Measurements from ENCODE around the gene CDC25C.
"Not testable (repeated sequence)": the region's sequence is repeated elsewhere in the genome, so short reads cannot be mapped to it uniquely, and the experiment has no call there.

The CDC25C gene

DNA sequence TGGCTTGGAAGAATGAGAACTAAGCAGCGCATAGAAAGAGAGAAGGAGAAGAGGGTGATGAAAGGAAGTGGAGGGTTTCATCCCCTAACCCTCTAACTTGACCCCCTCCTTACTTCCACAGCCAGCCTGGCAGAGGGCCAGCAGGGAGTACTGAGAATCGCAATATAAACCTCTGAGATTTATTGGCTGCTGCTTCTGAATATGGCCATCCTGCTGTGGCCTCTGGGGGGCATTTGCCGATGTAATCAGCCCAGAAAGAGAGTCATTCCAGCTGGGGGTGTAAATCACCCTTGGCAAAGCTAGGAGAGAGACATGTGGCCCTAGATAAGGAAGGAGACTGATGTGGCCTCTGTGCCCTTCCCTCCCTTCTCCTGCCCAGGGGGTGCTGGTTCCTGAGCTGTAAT lies 56.2 kb downstream of the CDC25C start:
- DNase-seq = no peak

DNA sequence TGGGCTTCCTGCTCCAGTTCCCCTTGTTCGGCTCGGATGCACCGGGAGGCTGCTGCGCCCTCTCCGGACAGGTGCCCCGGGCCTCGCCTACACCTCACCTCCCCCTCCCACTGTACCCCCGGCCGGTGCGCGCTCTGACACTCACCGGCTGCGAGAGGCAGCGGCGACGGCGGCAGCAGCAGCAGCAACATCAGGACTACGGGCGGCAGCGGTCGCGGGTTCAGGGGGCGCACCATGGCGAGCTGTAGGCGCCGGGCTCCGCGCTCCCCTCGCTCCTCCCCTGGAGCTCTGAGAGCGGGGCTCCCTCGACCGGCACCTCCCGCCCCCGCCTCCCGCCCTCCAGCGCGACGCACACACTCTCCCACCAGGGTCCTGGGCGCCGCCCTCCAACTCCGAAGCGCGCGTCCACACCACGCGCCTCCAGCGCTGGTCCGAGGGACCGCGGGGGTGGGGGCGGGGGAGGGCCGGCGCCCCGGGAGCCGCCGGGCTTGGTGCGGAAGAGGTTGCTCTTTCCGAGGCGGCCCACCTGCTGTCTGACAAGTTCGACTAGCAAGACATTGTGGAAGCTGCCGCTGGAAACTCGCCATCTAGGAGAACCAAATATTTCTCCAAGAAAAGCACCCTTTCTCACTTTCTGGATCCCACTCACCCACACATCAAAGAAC lies 57.3 kb downstream of the CDC25C start, which contains the start of gene GFRA3:
Gene GFRA3 (minus strand): TSS at position 433 of the 665 bp plus-strand sequence. CDS start 197 bp downstream, at position 236.
- peak in 1 of 14 donors; percentile 40 for DNase-seq

DNA sequence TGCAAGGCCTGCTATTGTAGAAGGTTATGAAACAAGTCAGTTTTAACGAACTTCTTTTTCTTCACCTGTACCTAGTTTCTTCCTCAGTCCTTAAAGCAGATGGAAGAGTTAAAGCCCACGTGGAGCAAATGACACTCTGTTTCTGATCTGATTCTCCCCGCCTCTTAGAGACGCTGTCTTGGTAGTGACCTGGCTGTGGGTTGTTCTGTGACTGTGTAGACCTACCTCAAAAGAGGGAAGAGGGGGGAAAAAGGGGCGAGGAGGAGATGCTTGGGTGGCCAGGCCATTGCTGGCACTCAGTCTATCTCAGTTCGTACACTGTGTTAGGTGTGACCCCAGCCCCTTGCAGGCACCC lies 57.8 kb downstream of the CDC25C start:
- peak in 1 of 14 donors; percentile 41 for DNase-seq

DNA sequence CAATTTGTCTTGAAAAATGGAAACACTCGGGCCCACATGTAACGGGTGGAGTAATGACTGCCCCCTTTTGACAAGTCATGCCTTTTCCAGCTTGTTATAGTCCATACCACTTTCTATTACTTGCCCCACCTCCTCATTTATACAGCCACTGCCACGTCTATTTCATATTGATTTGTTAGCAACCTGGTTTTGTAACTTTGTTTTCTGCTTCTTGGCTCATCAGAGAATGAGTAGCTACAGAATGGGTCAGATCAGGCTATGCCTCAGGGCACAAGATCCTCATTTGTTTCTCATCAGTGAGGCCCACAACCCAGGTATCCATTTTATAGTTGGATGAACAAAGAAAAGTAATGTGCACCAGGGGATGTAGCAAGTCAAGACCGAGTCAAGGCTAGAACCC lies 58.9 kb downstream of the CDC25C start:
- no peak for DNase-seq

DNA sequence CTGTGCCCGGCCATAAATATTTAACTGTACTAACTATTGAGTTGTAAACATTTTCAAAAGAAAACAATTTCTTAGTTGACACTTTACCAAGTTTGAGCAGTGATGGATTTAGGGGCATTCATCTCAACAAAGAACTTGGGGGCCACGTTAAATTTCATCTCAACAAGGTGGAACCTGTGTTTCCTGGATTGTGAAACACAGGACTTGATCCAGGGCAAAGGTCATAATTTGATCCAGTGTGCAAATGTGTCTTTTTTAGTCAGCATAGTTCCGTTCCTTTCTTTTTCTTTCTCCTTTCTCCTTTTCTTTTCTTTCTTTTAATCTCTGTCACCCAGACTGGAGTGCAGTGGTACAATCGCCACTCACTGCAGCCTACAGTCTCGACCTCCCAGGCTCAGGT lies 60.3 kb downstream of the CDC25C start:
- DNase-seq = no peak

DNA sequence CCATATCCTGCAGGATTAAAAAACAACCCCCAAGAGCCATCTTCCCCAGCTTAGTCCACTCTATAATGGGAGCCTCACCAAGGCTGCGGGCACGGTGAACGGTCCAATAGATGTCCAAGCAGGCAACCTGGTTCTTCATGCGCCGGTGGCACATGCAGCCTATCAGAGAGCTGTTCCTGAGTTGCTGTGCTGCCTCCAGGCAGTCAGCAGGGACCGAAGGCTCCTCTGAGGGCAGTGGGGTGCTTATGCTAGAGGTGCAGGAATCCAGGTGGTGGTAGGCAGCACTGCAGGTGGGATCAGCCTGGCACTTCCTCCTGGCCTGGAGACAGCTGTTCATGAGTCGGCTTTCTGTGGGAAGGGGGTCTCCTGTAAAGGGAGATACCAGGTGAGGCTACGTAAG lies 67.4 kb downstream of the CDC25C start:
- DNase-seq = no peak

DNA sequence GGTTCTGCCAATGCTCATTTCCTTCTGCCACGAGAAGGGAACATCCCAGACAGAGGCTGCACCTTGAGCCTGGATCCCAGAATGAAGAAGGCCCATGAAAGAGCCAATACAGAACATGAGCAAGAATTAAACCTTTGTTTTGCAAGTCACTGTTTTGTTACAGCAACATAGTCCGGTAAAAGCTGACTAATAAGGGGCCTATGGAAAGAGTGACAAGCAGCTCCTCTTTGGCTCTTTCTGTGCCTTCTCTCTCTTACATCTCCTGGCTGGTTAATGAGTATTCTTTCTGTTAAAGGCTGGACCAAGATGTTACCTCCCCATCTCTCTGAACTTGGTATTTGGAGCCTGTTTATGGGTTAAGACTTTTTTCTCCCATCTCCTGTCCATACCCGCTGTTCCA lies 68.0 kb downstream of the CDC25C start:
- DNase-seq = no peak

DNA sequence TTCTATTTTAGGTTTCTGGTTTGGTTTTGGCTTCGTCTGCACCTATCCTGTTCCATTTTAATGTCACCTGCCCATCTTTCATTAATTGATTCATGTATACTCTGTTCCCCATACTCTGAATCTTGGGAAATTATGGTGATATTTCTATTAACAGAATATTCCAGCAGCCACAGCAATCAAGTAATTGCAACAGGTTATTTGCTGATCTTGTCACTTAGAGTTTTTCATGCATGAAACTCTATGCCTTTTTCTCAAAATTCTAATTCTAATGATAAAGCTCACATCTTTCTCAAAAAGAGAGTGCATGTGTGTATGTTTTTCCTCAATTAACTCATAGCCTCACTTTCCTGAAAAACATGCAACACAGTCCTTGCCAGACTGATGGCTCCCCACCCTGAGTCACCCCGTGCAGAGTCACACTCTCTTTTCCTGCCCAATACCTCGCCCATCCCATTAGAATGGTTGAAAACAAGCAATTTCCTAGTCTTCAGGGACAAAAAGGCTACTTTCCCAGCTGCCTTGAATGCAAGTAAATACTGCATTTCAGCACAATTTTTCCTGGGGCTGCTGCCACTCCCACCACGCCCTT lies 72.8 kb downstream of the CDC25C start:
- no peak for DNase-seq

DNA sequence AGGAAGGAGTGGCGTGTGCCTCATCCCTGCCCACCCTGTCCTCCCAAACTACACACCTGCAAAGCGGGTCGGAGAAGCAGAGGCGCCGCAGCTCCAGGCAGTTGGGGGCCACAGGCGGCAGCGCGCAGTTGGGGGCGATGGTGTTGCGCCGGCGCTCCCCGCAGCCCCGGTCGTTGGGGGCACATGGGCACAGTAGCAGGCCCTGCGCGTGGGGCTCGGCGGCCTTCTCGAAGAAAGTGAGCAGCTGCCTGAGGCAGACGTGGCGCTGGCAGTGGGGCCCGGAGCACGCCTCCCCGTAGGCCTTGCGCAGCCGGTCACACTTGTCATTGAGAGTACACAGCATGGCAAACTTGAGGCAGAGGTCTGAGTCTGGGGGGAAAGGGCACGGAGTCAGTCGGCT lies 74.0 kb downstream of the CDC25C start:
- no peak for DNase-seq

DNA sequence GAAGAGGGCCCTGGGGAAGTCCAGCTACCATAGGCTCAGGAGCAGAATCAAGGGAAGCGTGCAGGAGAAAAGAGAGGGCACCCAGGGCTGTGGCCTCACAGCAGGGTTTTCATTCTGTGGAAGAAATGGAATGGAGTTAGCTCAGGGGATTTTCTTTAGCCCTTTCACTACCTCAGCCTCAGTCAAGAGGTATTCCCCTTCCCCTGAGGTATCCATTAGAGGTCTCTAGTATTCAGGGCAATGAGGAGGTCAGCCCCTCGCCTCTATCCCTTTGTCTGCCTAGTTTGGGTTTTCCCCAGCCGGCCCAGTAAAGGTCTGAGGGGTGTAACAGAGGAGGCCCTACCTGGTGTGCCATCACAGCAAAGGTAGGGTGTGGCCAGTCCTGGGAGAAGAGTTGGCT lies 78.7 kb downstream of the CDC25C start:
- DNase-seq = no peak

DNA sequence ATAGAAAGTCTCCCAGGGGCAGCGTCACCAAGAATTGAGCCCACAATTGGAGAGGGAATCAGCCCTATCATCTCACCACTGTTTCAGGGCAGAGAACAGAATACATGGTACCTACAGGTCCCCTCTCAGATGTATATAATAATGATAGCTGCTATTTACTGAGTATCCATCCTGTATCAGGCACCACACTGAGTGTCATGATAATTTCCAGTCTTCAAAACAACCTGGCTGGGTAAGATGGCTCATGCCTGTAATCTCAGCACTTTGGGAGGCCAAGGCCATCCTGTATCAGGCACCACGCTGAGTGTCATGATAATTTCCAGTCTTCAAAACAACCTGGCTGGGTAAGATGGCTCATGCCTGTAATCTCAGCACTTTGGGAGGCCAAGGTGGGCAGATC lies 83.8 kb downstream of the CDC25C start:
- DNase-seq = not testable (repeated sequence)

DNA sequence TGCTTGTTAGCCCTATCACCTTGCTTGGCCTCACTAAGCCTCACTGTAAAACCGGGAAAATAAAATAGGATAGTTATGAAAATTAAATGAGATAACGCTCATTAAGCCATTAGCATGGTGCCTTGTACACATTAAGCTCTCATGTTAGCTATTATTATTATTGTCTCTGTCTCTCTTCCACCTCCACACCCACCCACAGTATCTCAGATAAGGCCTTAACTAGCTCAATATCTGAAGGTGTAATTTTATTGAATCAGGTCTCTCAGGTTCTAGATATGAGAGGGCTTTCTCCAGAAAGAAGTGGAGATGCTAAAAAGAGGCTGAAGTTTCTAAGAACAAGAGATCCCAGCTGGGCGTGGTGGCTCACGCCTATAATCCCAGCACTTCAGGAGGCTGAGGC lies 84.8 kb downstream of the CDC25C start:
- no peak for DNase-seq

DNA sequence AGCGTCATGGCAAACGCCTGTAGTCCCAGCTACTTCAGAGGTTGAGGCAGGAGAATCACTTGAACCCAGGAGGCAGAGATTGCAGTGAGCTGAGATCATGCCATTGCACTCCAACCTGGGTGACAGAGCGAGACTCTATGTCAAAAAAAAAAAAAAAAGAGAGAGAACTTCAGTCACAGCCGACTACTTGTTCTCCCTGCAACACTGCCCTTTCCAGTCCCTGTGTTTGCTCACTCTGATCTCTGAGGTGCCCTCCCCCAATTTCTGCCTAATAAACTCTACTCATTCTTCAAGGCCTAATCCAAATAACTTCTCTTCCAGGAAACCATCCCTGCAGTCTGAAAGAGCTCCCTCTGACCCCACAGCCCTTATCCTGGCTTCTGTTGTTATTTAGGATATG lies 85.3 kb downstream of the CDC25C start:
- DNase-seq = no peak

DNA sequence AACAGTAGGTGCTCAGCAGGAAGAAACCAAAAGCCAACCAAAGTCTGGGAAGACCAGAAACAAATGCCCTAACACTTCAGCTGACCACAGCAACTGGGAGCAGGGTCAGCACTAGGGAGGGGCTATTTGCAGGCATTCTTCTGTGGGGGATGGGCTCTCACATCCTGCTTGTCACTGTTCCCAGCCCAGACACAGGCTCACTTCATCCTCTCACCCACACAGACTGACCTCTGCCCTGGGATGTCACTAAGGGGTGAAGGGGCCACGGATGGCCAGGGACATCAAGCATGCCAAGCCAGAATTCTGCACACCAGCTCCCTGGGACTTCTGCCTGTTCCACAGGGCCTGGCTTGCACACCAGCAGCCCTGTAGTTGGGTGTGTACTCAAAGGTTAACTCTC lies 85.9 kb downstream of the CDC25C start:
- no peak for DNase-seq

DNA sequence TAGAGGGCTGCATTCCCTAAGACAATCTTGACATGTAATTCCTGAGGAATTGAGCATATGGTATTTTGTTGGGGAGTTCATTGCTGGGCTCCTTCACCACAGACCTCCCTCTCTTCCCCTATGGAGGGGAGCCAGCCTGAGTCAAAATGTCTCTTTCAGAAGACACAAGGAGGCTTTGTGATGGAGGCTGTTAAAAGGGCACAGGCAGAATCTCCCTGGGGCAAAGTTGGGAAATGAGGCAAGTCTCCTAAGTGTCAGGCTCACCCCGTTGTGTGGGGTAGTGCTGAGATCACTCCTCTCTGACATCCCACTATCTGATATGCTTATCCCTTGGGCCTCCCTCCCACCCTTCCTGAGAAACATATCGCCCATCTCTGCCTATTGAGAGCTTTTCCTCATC lies 87.8 kb downstream of the CDC25C start:
- DNase-seq = peak in 1 of 14 donors; percentile 3

DNA sequence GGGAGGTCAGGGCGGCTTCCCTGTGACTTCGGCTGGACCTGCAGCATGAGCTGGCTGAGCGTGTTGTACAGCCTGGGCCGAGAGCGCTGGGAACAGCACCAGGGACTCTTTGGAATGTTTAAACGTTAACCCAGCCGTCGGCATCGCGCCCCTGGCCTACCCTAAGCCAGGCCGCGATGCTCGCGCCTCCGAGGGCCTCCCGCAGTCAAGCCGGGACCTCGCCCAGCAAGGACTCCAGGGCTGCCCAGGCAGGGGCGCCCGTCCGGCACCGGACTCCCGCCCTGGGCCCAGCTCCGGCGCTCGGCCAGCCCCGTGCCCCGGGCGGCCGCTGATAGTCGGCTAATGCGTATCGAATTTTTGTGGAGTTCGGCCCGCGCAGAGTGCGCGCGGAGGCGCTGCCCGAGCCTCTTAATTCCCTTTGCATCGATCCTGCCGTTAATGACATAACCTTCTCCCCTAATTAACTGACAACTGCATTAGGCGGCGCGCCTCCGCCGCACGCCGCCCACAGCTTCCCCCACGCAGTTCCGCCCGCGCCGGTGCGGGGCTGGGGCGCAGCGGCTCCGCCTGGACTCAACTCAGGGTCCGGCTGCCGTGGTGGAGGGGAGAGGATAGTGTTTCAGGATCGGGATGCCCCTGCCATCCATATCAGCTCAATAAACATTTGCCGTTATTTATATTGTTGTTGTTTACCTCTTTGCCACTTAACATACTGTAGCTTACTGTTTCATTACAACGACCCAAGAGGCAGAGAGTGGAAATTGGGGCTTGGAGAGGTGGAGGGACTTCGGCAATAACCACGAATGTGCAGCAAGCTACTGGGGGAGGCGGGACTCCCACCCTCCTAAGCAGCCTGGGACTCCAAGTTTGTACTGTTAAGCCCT lies 89.7 kb downstream of the CDC25C start:
- peak in 2 of 14 donors; percentile 26 to 61 for DNase-seq

DNA sequence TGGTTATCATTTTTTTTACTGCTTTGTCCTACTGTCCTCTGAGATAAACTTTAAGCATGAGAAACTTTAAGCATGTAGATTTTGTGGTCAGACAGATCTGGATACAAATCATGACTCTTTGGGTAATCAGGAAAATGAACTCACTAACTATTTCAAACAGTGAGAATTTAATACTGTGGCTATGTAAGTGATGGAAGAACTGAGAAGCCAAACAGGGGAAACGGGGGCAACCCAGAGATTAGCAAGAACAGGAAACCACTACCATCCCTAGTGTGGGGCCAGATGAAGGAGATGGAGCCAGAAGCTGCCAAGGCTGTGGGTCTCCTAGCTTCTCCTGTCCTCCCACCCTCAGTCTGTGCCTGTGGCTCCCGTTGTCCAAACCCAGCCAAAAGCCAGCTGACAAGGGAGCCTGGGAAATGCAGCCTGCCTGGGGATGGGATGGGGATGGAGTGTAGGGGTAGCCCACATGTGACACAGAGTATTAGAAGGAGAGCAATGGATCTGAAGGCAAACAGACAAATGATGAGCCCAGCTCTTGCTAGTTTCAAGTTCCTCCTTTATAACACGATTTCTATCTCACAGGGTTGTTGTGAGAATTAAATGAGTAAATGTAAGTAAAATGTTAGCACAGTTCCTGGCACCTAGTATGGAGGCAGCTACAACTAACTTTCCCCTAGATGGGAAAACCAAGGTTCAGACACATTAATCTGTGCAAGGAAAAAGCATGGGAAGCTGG lies 90.8 kb downstream of the CDC25C start:
- no peak for DNase-seq

DNA sequence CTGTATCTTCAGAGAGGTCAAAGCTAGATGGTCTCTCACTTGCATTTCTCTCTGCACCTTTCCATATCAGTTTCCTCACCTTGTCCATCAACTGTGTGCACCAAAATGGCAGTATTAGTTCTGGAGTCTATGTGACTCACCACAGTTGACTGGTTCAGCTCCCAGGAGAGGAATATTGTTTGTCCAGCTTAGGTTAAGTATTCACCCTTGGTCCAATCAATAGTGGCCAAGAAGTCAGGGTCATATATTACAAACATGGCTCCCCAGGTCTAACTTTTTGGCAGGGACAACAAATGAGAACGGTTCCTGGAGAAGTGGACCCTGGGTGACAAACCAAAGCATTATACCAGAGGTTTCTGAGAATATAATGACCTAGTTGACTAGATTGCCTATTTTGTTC lies 93.6 kb downstream of the CDC25C start:
- no peak for DNase-seq

Data from C1 segment of cervical spinal cord (tissue), 14 donors.